HG02852 (cell line): ENCODE data around the gene STING1.
"Not testable (repeated sequence)": the region's sequence is repeated elsewhere in the genome, so short reads cannot be mapped to it uniquely, and the experiment has no call there.

Experiments
- ATAC-seq: cut with Tn5 transposase; IDR thresholded peaks from one replicate; pipeline ENCODE4 v1.9.1; 2021; ENCODE audit warnings: mild to moderate bottlenecking, moderate library complexity; ENCODE audit not compliant: unreplicated experiment

STING1 gene

GRCh38 chr5:139440416-139440815 is 42.1 kb downstream of the STING1 start:
- ATAC-seq: not testable (repeated sequence)

- peak; percentile 88 for ATAC-seq
Observed at GRCh38 chr5:139439013-139439903, 43.3 kb downstream of the STING1 start, which contains the start of gene DNAJC18. Gene DNAJC18, minus strand, starts transcription at chr5:139439525. Its CDS starts 80 bp downstream, at chr5:139439445.

GRCh38 chr5:139438707-139439012 is 43.9 kb downstream of the STING1 start:
- no peak for ATAC-seq

GRCh38 chr5:139435676-139436075 is 46.9 kb downstream of the STING1 start:
- ATAC-seq: no peak

- no peak for ATAC-seq
Observed at GRCh38 chr5:139431706-139432105, 50.9 kb downstream of the STING1 start.

- ATAC-seq: no peak
Observed at GRCh38 chr5:139430015-139430414, 52.5 kb downstream of the STING1 start.

- ATAC-seq: no peak
Observed at GRCh38 chr5:139426203-139426885, 56.2 kb downstream of the STING1 start.
